NCI-H146 (cell line): ENCODE measurements around the gene TTLL4.

Source experiments
- DNase-seq: peaks from one replicate; lab custom pipeline; 2025; lab: John Stamatoyannopoulos, UW

The TTLL4 gene

DNA sequence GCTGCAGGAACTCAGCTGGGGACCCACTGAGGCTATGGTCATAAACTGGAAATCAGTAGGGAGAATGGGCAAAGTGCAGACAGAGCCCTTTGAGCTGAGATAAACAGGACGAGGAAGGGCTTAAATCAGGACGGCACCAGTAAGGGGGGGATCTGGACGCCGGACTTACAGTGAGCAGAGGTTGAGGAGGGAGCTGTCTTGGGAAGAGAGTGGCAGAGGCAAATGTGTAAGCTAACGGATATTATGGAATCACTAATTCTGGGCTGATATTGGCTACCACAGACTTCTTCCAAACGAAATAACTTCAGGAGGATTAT, 71.9 kb downstream of the TTLL4 start:
- DNase-seq, result no peak

- DNase-seq, result no peak
These were observed 73.1 kb downstream of the TTLL4 start for GRCh38 chr2:218783688-218784087.

DNA sequence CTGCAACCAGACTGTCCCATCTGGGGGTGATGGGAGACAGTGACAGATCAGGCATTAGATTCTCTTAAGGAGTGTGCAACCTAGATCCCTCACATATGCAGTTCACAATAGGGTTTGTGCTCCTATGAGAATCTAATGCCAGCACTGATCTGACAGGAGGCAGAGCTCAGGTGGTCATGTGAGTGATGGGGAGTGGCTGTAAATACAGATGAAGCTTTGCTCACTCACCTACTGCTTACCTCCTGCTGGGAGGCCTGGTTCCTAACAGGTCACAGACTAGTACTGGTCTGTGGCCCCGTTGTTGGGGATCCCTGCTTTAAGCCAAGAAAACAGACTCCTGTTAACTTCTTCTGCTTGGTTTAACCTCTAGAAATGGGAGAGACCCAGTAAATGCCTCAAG, 74.5 kb downstream of the TTLL4 start:
- DNase-seq, result peak; percentile 20

DNA sequence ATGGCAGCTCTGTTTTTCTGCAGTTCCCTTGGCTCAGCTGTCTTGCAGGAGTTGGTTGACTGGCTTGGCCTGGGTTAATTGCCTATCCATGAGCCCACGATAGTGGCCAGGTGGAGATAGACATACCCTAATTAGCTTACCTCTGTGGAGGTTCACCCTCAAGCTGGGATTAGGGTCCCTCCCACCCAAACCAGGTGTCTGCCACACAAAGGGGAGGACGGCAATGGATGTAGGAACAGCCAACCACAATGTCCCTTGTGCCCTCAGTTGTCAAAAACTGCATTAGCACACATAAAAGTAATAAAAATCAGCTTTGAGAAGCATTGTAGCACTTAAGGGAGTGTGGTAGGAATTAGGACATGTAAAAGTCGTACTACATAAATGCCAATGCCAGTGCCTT, 75.5 kb downstream of the TTLL4 start:
- DNase-seq, result no peak

- DNase-seq, result no peak
These were observed 78.1 kb downstream of the TTLL4 start for GRCh38 chr2:218788529-218789255.

DNA sequence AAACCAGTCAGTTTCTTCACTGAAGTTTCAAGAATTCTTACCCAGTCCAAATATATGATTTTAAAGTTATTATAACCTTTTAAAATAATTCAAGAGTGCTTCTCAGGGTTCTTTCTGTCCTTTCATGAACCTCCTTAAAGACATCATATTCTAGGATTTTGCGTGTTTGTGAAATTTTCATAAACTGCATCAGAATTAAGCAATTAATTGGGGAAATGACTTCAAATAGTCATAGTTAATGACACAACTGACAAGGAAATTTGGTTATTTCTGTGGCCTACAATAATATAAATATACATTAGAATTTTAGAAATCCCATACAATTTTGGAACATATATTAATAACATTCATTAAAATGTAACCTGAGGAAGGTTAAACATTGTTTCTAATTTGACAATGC, 81.8 kb downstream of the TTLL4 start:
- no peak for DNase-seq

DNA sequence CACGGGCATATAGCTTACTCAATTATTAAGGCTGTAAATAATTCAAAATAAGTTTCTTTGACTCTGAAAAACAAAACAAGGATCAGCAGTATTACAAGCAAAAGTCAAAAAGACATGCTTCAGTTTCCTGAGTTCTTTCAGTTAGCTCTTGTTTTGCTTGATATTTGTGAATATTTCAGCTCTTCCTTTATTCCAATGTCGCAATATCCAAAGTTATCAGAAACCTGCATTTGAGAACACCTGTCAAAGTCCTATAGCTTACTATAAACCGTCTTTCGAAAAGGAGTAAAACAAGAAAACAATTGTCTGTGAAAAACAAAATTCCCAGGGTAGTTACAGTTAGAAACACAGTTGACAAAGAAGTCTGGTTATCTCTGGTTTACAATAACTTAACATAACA, 86.1 kb downstream of the TTLL4 start:
- DNase-seq, result no peak

DNA sequence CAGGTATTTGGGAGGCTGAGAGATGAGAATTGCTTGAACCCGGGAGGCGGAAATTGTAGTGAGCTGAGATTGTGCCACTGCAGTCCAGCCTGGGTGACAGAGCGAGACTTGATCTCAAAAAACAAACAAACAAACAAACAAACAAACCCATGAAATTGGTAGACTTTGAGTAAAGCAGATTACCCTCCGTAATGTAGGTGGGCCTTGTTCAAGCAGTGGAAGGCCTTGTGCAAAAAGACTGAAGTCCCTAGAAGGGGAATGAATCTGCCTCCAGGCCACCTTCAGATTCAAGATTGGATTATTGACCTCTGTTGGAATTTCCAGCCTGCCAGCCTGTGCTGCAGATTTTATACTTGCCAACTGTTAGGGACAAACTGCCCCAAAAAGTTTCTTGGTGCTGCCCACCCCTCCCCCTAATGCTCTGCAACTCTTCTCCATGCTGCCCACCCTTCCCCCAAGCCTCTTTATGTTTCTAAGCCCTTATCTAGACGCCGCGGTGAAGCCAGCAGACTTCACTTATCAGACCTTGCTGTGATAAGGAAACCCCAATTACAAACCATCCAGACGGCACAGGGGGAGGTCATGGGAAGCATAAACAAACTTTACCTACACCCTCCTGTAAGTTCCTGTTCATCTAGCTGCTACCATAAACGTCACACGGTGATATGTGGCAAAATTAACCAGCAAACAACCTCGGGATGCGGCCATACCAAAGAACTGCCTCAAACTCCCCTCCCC, 88.3 kb downstream of the TTLL4 start:
- DNase-seq, result peak; percentile 3

GRCh38 chr2:218799990-218800389, 89.4 kb downstream of the TTLL4 start:
- DNase-seq, result no peak

GRCh38 chr2:218802386-218802994, 91.9 kb downstream of the TTLL4 start:
- no peak for DNase-seq

- DNase-seq, result no peak
These were observed 94.2 kb downstream of the TTLL4 start for GRCh38 chr2:218804817-218805216.
